Ecto neural progenitor cell (in vitro differentiated cells): ENCODE measurements around the gene DDX1.
"Not testable (repeated sequence)": the region's sequence is repeated elsewhere in the genome, so short reads cannot be mapped to it uniquely, and the experiment has no call there.

ENCODE experiments used
- DNase-seq: peaks from one replicate; pipeline ENCODE4 v3.0.0-alpha.2; 2018; ENCODE audit warnings: low spot score

DDX1 gene

DNA sequence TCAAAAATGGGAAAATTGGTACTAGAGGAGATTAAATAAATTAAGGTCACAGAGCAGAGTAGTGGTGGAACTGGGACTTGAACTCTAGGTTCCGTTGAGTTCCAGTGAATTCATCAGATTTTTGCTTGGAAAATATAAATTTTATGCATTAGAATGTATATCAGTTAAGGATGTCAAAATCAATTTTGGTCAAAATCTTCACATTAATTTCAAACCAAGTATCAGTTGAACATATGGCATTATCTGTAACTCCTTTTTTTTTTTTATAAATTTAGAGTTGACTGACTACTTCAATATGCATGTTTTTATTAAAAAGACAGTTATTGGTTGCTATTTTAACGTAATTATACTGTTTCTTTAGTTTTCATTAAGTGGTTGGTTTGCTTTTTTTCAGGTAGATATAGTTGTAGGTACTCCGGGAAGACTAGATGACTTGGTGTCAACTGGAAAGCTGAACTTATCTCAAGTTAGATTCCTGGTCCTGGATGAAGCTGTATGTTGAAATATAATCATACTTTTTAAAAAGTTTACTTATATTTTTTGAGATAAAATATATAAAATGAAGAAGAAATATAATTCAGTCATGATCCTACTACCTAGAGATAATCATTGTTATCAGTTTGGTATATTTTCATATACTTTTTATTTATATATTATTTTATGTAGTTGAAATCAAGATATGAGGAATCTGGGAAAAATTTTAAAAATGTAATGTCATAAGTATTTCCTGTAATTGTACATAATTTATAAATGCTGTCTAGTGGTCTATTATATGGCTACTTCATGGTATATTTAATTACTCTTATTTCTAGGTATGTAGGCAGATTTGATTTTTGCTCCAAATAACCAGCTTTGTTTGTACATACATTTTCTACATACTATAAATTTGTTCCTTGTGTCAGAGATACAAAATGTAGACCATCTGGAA, 25.4 kb downstream of the DDX1 start:
- DNase-seq, result no peak

- DNase-seq, result no peak
Observed at GRCh38 chr2:15617778-15618448, 26.2 kb downstream of the DDX1 start.

- DNase-seq, result no peak
Observed at GRCh38 chr2:15618449-15618855, 26.8 kb downstream of the DDX1 start.

DNA sequence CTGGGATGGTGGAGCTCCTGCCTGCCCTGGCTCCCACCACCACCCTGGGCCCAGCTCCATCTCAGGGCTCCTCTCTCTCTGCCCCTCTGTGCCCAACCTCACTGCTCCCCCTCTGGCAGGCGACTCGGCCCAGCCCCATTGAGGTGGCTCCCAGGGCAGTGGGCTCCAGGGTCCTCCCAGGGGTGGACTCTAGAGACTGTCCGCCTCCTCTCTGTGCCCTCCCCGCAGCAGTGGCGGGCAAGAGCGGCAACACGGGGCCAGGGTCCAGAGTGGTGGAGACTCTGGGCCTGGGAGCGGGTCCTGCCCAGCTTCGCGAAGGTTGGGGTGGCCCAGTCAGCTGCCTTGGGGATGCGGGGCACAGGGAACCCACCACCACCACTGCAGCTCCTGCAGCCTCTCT, 27.4 kb downstream of the DDX1 start:
- no peak for DNase-seq

- no peak for DNase-seq
Observed at GRCh38 chr2:15619510-15619909, 27.8 kb downstream of the DDX1 start.

DNA sequence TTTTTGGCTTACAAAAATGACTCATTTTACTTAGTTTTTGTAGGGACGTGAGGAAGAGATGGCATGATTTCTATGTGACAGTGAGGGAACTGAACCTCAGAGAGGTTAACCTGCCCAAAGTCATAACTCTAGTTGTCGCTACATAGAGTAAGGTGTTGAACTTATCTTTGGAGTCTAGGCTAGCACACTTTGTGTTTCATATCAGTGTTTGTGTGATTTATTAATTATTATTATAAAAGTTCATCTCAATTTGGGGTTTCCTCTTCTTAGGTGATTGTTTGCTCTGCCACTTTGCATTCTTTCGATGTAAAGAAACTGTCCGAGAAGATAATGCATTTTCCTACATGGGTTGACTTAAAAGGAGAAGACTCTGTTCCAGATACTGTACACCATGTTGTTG, 28.3 kb downstream of the DDX1 start:
- no peak for DNase-seq

- no peak for DNase-seq
Observed at GRCh38 chr2:15620340-15620739, 28.7 kb downstream of the DDX1 start.

- DNase-seq, result no peak
Observed at GRCh38 chr2:15620857-15621471, 29.3 kb downstream of the DDX1 start.

DNA sequence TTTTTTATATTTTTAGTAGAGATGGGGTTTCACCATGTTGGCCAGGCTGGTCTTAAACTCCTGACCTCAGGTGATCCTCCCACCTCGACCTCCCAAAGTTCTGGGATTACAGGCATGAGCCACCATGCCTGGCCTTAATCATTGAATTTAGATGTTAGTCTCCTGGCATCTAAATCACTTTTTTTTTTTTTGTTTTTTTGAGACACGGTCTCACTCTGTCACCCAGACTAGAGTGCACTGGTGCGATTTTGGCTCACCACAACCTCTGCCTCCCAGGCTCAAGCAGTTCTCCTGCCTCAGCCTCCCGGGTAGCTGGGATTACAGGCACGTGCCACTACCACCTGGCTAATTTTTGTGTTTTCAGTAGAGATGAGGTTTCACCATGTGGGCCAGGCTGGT, 29.8 kb downstream of the DDX1 start:
- not testable (repeated sequence) for DNase-seq

- no peak for DNase-seq
Observed at GRCh38 chr2:15622214-15622613, 30.5 kb downstream of the DDX1 start.

- no peak for DNase-seq
Observed at GRCh38 chr2:15622614-15623480, 31.2 kb downstream of the DDX1 start.

GRCh38 chr2:15623481-15623796, 31.8 kb downstream of the DDX1 start:
- DNase-seq, result no peak

DNA sequence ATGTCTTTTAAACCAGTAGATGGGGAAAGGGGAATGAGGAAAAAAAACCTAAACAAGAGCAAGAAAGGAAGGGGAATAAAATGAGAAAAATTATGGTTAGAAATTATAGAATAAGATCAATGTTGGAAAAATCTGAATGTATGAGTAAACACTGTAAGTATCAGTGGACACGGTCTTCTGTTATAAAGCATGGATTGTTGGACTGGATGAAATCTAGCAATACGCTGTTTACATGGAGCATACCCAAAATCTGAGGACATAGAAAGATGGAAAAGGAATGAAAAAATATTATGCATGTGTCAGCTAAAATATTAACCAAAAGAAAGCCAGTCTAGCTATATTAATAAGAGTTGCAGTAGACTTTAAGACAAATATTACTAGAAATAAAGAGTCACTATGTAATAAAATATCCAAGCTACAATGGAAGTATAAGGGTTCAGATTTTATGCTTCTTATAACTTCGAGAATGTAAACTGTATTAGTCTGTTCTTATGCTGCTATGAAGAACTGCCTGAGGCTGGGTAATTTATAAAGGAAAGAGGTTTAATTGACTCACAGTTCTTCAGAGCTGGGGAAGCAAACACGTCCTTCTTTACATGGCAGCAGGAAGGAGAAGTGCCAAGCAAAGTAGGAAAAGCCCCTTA, 32.4 kb downstream of the DDX1 start:
- DNase-seq, result no peak

DNA sequence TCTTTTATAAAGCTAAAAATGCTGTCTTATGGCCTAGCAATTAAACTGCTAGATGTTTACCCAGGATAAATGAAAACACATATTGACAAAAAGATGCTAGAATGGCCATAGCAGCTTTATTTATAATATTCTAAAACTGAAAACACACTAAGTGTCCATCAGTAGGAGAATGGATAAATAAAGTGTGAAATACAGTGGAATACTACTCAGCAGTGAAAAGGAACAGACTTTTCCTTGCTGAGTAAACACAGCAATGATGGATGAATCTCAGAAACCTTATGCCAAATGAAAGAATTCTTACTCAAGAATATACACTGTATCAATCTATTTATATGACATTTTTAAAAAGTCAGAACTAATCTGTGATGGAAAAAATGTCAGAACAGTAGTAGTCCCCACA, 33.2 kb downstream of the DDX1 start:
- no peak for DNase-seq

DNA sequence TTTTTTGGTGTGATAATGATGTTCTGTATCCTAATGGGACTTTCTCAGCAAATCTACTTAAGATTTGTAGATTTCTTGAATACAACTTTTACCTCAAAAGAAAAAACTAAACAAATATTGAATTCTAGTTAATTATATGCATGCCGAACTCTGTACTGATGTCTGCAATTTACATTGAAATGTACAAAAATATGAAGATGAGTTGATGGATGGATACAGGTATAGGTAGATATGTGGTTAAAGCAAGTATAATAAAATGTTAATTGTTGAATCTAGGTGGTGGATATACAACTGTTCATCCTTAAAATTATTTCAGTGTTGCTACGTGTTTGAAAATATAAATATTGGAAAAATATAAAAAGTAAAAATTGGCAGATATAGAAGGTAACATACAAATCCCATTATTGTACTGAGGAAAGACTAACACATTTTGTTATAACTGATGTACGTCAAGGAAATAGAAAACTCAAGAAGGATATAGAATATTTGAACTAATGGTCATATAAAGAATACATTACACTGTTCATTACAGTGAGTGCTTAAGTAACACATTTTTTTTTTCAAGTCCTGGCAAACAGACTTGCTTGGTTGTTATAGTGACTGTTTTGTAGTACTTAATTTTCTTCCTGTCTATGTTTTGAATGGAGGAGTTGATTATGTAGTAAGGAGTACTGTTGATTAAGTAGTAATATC, 33.8 kb downstream of the DDX1 start:
- DNase-seq, result no peak

DNA sequence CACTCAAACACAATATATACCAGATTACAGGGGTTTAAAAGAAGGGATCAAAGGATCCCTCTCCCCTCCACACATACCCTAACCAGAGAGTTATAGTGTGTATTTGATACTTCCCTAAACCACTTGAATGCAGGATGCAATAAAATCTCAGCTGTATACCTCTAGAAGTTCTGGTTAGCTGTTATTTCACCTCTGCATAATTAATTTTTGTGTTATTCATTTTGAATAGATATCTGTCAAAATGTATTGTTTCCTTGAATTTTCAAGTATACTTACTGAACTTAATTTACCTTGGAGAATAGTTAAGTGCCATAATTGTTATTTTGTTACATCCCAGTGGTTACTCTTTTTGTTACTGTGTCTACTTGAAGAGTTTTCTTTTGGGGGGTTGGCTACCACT, 34.5 kb downstream of the DDX1 start:
- DNase-seq, result no peak

DNA sequence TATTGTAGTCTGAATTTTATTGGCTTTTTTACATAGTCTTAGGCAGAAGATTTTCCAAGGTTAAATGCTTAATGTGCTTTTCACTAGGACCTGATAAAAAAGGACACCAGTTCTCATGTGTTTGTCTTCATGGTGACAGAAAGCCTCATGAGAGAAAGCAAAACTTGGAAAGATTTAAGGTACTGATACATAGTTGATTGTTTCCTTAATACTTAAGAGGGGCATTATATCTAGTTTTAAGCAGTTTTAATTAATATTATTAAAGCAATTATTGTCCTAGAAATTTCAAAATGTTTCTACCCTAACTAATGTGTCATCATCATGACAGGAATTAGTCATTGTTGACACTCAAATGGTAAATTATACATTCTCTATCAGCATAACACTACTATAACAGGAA, 35.3 kb downstream of the DDX1 start:
- no peak for DNase-seq

DNA sequence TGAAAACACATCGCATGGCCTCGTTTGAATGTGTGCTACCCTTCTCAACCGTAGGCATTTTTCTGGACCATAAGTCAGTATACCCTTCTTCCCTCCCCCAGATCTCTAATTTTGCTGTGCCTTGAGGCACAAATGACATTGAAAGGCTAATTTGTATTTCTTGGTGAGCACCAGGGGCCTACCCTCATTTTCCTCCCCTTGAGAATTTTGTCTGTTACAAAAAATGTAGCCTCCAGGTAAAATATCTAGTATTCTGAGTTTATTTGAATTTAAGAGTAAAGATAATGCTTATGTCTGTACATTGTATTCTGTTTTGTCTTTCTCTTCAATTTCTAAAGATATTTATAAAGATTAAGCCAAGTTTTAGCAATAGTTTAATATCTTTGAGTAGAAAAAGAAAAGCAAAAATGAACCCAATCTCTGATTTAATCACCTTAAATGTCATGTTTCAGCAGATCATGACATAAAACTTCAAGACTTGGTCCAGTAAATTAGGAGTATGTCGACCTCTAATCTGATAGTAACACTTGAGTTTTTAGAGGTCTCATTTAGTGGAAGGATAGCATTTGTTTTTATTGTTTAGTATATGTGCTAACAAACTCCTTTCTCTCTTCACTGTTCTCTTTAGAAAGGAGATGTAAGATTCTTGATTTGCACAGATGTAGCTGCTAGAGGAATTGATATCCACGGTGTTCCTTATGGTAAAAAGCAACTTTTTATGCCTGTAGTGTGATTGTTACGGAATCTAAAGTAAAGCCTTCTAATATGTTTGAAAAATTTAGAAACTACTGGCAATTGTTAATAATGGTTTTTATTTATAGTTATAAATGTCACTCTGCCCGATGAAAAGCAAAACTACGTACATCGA, 36.4 kb downstream of the DDX1 start:
- DNase-seq, result no peak

- no peak for DNase-seq
Observed at GRCh38 chr2:15628899-15629855, 37.5 kb downstream of the DDX1 start.
